AG09309 (cell line): ENCODE measurements around the gene TSPAN15.
A peak's percentile ranks its signal among the peaks of the same experiment; 100 is the strongest.

Experiments used
- DNase-seq: peaks from one replicate; pipeline ENCODE4 v3.0.0-alpha.2; 2010; ENCODE audit warnings: low read depth
- H3K4me3 ChIP-seq: 2 replicates; pipeline ENCODE4 v1.5.1; 2011; ENCODE audit warnings: mild to moderate bottlenecking, low read depth, low read length, moderate library complexity; ENCODE audit not compliant: control insufficient read depth
- TF ChIP-seq, protein P1 (sequence below): IDR thresholded peaks from 2 replicates; pipeline ENCODE4 v1.5.1; 2011; ENCODE audit warnings: mild to moderate bottlenecking, low read depth, low read length, inconsistent platforms; ENCODE audit not compliant: insufficient read depth, control insufficient read depth; ENCODE audit errors: missing control alignments

The TSPAN15 gene

DNA sequence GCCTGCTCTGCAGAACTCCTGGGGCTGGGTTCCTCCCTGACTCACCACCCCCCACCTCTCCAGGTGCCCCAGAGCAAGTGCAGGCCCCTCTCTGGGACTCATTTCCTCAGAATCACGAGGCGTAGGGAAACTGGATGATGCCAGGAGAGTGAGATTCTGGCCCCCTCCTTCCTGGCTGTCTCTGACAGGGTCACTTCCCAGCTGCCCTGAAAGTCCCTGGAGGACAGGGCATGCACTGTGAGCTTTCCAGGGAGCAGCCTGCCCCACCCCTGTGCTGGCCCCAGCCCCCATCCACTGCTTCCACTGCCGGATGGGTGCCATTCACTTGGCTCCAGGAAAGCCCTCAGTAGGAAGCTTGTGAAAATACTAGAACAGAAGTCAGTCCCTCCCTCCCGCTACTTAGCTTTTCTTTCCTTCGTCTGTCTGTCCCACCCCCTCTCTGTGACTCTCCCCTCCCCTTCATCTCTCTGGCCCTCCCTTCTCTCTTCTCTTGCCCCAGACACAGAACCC lies 44.9 kb upstream of the TSPAN15 start:
- TF ChIP-seq, protein P1, sequence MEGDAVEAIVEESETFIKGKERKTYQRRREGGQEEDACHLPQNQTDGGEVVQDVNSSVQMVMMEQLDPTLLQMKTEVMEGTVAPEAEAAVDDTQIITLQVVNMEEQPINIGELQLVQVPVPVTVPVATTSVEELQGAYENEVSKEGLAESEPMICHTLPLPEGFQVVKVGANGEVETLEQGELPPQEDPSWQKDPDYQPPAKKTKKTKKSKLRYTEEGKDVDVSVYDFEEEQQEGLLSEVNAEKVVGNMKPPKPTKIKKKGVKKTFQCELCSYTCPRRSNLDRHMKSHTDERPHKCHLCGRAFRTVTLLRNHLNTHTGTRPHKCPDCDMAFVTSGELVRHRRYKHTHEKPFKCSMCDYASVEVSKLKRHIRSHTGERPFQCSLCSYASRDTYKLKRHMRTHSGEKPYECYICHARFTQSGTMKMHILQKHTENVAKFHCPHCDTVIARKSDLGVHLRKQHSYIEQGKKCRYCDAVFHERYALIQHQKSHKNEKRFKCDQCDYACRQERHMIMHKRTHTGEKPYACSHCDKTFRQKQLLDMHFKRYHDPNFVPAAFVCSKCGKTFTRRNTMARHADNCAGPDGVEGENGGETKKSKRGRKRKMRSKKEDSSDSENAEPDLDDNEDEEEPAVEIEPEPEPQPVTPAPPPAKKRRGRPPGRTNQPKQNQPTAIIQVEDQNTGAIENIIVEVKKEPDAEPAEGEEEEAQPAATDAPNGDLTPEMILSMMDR, result no peak
- H3K4me3 ChIP-seq, result no peak overlapping the region
- no peak for DNase-seq

DNA sequence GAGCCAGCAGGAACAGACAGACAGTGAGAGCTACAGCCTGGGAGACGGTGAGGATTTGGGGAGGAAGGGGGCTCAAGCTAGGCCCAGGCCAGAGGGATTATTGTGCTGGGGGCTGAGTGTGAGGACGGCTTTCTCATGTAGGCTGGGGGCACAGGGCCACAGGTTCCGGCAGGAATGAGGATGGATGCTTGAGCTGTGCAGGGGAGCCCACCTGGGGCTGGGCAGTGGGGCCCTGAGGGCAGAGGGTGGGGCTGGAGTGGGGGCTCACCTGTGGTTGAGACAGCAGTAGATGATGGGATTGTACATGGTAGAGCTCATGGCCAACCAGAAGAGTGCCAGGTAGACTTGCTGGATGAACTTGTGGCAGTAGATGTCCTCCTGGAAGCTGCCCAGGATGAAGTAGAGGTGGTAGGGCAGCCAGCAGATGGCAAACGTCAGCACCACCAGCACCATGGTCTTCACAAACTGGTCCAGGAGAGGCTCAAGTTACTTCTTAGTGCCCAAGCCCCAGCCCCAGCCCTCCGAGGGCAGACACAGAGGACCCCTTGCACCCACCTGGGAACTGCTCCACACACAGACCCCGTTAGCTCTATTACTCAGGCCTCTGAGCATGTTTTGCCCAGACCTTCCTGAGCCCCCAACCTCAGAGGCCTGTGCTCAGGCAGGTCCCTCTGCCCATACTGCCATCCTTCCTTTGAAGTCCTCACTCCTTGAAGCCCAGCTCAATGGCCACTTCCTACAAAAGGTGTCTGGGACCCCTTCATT lies 44.3 kb upstream of the TSPAN15 start:
- TF ChIP-seq, protein P1, result no peak
- DNase-seq, result no peak
- H3K4me3 ChIP-seq, result no peak overlapping the region

- no peak overlapping the region for H3K4me3 ChIP-seq
- DNase-seq, result no peak
- TF ChIP-seq, protein P1, result peak; percentile 11
These were observed 43.5 kb upstream of the TSPAN15 start for GRCh38 chr10:69407621-69408301.

DNA sequence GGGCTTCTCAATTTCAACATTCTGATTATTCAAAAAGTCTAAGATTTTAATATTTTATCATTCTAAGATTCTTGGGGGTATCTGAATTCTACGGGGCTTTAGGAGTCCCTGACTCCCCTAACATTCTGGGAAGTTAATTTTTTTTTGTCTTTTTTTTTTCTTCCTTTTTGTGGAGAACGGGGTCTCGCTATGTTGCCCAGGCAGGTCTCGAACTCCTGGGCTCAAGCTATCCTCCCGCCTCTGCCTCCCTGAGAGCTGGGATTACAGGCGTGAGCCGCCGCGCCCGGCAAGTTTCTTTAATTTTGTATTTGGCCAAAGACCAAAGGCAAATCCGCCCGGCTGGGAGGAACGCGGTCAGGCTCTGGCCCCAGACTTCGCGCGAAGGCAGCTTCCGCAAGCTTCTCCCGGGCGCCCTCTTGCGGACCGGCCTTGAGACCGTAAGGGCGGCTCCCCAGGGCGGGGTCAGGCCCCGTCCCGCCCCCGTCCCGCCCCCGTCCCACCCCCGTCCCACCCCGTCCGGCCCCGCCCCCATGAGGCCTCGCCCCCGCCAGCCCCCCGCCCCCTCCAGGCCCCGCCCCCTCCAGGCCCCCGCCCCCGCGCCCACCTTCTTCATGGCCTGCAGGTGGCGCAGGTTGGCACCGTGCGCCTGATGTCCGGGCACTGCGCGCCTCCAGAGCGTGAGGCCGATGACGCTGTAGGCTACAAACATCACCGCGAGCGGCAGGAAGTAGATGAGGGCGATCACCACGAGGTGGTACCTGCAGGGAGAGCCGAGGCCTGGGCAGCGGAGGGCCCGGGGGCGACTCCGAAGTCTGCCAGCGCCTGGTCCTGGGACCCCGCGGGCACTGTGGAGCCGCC lies 42.7 kb upstream of the TSPAN15 start:
- DNase-seq, result peak; percentile 71
- peak overlapping the region; percentile 40 for H3K4me3 ChIP-seq
- TF ChIP-seq, protein P1, result peak; percentile 60

GRCh38 chr10:69409176-69409495 lies 42.1 kb upstream of the TSPAN15 start:
- H3K4me3 ChIP-seq, result peak overlapping the region; percentile 40
- TF ChIP-seq, protein P1, result no peak
- DNase-seq, result no peak

DNA sequence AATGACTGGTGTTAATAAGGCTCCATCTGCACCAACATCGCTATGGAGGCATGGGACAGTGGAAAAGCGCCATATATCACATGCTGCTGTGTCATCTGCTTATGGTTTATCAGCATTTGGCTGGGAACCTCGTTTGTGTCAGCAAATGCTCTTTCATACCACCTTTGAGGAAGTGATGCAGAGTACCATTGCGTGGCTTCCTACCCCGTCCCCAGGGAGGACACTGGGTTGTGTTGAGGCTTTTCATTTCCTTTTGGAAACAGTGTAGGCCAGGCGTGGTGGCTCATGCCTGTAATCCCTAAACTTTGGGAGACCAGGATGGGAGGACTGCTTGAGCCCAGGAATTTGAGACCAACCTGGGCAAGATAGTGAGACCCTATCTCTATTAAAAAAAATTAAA lies 41.3 kb upstream of the TSPAN15 start:
- TF ChIP-seq, protein P1, result no peak
- H3K4me3 ChIP-seq, result no peak overlapping the region
- no peak for DNase-seq
